NK-92 (cell line): ENCODE data around the gene AKR1B1.

Source experiments
- DNase-seq: peaks from one replicate; lab custom pipeline; 2025; ENCODE audit not compliant: unreplicated experiment; lab: John Stamatoyannopoulos, UW

Gene AKR1B1

DNA sequence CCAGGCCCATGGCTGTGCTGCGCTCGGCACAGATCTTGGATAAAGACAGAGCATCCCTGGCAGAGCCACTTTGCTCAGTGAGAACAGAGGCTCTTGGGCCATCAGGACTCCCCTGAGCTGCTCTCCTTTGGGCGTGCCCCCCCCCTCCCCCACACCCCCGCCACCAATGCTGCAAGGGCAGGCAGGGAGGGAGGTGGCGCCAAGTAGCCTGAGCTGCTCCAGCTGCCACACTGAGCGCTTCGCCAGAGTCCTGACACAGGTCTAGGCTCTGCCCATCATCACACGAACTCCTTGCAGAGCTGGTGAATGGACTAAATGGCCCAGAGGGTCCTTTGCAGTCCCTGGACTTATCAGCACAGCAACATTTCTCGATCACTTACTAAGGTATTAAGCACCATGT is 12.5 kb downstream of the AKR1B1 start:
- DNase-seq: no peak

- DNase-seq: no peak
Observed at GRCh38 chr7:134444961-134445315, 14.0 kb downstream of the AKR1B1 start.

- no peak for DNase-seq
Observed at GRCh38 chr7:134444198-134444960, 14.5 kb downstream of the AKR1B1 start.

GRCh38 chr7:134443396-134444070 is 15.4 kb downstream of the AKR1B1 start:
- DNase-seq: no peak

- DNase-seq: no peak
Observed at GRCh38 chr7:134442441-134443220, 16.3 kb downstream of the AKR1B1 start.

- DNase-seq: no peak
Observed at GRCh38 chr7:134441264-134441663, 17.6 kb downstream of the AKR1B1 start.

DNA sequence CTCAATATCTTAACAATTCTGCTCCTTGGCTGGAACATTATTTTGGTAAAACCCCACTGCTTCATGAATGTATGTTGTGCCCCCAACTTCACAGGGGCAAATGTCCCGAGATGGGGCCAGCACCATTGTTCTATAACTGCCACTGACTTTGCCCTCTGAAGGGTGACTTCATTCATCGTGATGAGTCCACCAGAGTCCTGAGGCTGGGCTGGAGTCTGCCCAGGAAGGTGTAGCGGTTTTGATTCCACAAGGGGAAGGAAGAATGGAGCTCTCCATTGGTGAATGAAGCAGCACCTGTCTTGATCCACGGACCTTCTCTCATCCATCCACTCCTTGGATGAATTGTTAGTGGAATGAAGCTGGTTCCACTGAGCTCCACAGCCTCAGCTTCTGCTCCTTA is 18.4 kb downstream of the AKR1B1 start:
- DNase-seq: no peak

- DNase-seq: no peak
Observed at GRCh38 chr7:134440067-134440466, 18.8 kb downstream of the AKR1B1 start.

DNA sequence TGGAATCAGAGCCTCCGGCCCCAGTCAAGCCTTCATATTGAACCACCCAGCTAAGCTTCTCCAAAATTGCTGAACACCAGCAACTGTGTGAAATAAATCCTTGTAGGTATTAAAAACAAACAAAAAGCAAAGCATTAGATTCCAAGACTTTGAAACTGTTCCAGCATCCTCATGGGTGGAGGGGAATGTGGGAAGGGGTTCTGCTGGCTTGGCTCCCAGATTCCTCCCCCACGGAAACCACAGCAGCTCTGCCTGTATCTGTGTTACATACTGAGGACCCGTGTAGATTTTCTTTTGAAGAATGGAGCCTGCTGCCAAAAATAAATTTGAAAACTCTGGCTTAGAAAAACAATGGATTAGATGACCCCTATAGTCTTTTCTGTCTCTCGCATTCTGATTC is 20.0 kb downstream of the AKR1B1 start:
- no peak for DNase-seq

GRCh38 chr7:134435161-134435920 is 23.6 kb downstream of the AKR1B1 start:
- DNase-seq: no peak

DNA sequence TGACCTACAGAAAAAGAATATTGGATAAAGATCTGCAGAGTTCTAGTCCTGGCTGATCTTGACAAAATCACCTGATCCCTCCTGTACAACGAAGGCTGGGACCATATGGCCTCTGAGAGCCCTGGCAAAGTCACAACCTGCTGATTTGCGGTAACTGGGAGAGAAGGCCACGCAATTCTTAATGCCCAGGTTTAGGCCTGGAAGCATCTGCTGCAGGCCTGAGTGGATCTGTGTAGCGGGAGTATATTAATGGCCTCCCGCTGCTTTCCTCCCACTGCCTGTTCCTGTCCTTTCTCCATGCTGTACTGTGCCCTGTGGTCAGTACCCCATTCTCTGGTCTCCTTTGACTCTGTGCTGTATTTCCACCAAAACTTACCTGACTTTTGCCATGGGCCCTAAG is 24.2 kb downstream of the AKR1B1 start:
- DNase-seq: no peak

DNA sequence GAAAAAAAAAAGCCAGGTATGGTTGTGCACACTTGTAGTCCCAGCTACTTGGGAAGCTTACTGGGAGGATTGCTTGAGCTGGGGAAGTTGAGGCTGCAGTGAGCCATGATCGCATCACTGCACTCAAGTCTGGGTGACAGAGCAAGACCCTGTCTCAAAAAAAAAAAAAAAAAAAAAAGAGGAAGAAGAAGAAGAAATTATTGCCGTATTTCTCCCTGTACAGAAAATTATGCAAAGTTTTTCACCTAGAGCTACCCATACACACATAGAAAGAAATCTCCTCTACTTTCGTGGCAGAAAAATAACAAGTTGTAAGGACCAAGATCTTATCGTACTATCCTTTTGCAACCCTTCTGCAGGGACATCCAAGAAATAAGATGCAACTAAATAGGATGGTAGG is 25.5 kb downstream of the AKR1B1 start:
- DNase-seq: no peak

DNA sequence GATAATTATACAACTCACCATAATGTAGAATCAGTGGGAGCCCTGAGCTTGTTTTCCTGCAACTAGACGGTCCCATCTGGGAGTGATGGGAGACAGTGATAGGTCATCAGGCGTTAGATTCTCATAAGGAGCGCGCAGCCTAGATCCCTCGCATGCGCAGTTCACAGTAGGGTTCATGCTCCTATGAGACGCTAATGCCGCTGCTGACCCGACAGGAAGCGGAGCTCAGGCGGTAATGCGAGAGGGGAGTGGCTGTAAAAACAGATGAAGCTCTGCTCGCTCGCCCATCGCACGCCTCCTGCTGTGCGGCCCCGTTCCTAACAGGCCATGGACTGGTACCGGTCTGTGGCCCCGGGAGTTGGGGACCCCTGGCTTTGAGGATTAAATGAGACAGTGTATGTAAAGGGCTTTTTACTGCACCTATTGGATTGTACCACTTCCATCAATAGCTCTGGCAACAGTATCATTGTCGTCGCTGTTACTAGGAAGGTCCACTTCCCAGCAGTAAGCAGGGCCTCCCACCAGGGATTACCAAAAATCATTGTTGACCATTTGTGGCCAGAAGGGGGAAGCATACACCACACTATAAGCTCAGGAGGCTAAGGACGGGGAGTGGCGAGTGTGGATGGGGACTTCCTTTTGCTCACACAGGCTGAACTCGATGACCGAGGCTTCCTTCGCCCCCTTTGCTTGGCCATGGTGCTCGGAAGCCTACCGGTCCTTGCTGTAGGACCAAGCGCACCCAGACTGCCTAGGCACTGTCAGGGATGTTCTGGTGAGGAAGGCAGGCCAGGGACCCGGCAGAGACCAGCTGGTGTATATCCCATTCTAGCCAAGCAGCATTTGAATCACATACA is 26.4 kb downstream of the AKR1B1 start:
- DNase-seq: no peak

GRCh38 chr7:134431815-134432214 is 27.1 kb downstream of the AKR1B1 start:
- no peak for DNase-seq

- DNase-seq: no peak
Observed at GRCh38 chr7:134429481-134429880, 29.4 kb downstream of the AKR1B1 start.

- DNase-seq: no peak
Observed at GRCh38 chr7:134428942-134429341, 30.0 kb downstream of the AKR1B1 start.

DNA sequence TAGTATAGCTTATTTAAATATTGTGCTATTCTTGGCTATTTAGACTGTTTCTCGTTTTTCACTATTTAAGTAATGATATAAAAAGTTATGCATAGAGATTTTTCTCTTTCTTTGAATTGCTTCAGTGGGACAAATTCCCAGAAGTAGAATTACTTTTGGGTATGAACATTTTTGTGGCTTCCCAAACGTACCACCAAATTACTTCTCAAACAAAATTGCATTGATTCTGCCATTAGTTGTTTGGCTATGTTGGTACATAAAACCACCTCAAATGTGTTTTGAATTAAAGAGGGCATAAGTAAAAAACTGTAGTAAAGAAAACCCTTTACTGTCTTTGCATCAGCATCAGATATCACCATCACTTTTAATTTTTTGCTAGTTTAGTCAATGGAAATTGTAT is 31.0 kb downstream of the AKR1B1 start:
- DNase-seq: no peak

DNA sequence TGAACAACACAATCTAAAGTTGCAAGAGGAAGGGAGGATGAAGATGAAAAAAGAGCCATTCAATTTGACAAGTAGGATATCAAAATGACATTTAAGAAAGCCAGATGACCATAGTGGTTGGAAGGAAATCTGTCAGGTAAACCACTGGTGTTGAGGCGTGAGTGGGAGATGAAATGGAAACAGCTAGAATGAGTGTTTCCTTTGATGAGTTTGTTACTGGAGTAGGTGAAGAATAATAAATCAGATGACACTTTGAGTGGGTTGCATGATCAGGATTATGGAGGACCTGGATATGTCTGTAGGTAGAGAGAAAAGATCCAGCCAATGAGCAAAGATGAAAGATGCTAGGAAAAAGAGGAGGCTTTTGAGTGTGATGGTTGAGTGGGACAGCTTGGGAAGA is 33.1 kb downstream of the AKR1B1 start:
- DNase-seq: no peak

GRCh38 chr7:134422638-134423037 is 36.3 kb downstream of the AKR1B1 start:
- DNase-seq: no peak

DNA sequence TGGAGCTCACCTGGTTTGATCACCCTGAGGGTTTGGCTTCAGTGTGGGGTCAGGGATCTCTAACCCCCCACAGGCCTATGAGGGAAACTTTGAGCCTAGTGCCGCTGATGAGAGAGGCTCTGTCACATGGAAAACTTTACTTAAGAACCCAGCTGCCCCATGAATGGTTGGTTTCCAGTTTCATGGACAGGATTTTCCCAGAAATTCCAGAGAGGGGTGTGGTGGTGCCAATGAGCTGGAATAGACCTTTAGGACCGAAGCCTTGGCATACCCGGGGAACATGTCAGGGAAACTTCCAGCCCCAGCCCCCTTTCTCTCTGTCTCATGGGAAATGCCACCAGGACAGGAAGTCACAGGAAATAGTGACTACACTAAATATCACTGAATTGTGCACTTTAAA is 36.9 kb downstream of the AKR1B1 start:
- DNase-seq: no peak
